H1 (cell line): ENCODE results near the gene IL24. TPM values are rescaled to one million over a fixed set of nuclear protein-coding genes. Genes with fewer than 3 reads are reported as not detected.

Experiments used
- CTCF ChIA-PET: fragments of 300-600 bp; sonication (Branson Sonifier 250); formaldehyde crosslinking; loops from one replicate; lab custom pipeline; 2021; ENCODE audit not compliant: partially characterized antibody; lab: Charles Lee
- POLR2A ChIA-PET: fragments of 300-600 bp; sonication (Branson Sonifier 250); formaldehyde crosslinking; loops from one replicate; lab custom pipeline; 2021; ENCODE audit warnings: inconsistent platforms; ENCODE audit not compliant: partially characterized antibody; lab: Charles Lee
- DNase-seq, 2 experiments: peaks; one replicate each; pipeline versions ENCODE4 v3.0.0 to v3.0.0-alpha.2; 2010 to 2022; ENCODE audit warnings: low spot score in 2 of 2, low read depth in 1 of 2, mixed read lengths in 1 of 2
- FAIRE-seq: peaks from 2 replicates; lab custom pipeline; 2011; peaks lifted over from hg19 to GRCh38; lab: Jason Lieb, UNC
- H2AFZ ChIP-seq: 2 replicates; pipeline ENCODE4 v1.8.1; 2012; ENCODE audit warnings: low read length, inconsistent platforms
- H2AK5ac ChIP-seq: 2 replicates; pipeline ENCODE4 v1.6.1; 2013; ENCODE audit warnings: low read depth, low read length
- H2BK120ac ChIP-seq: replicated peaks from 2 replicates; pipeline ENCODE3; 2013; ENCODE audit warnings: low read depth, low read length, inconsistent platforms
- H2BK12ac ChIP-seq: 2 replicates; pipeline ENCODE4 v1.6.1; 2013; ENCODE audit warnings: low read depth, low read length
- H2BK15ac ChIP-seq: 2 replicates; pipeline ENCODE4 v1.6.1; 2013; ENCODE audit warnings: low read length
- H2BK20ac ChIP-seq: 2 replicates; pipeline ENCODE4 v1.6.1; 2013; ENCODE audit warnings: low read length
- H2BK5ac ChIP-seq: 2 replicates; pipeline ENCODE4 v1.6.1; 2013; ENCODE audit warnings: low read depth, low read length
- H3K14ac ChIP-seq: 2 replicates; pipeline ENCODE4 v1.6.1; 2013; ENCODE audit warnings: inconsistent platforms; ENCODE audit not compliant: insufficient read length
- H3K18ac ChIP-seq: 2 replicates; pipeline ENCODE4 v1.6.1; 2013; ENCODE audit warnings: low read length; ENCODE audit errors: extremely low read depth
- H3K23ac ChIP-seq: 2 replicates; pipeline ENCODE4 v1.6.1; 2013; ENCODE audit warnings: inconsistent platforms; ENCODE audit not compliant: insufficient read length
- H3K23me2 ChIP-seq: 2 replicates; pipeline ENCODE4 v1.6.1; 2013; ENCODE audit warnings: low read depth, low read length
- H3K27ac ChIP-seq: 2 replicates; pipeline ENCODE4 v1.6.1; 2011; ENCODE audit warnings: low read depth, low read length, inconsistent platforms
- H3K27me3 ChIP-seq, 4 experiments: replicated peaks in 1 of 4; 1 replicate in 1 of 4; 2 replicates in 3 of 4; pipeline versions ENCODE4 v1.6.1 to v1.8.1; 2011 to 2013; ENCODE audit warnings: low read length in 3 of 4, mild to moderate bottlenecking in 3 of 4, inconsistent platforms in 2 of 4, mixed read lengths in 2 of 4, moderate library complexity in 1 of 4; ENCODE audit not compliant: control insufficient read depth in 3 of 4, insufficient read depth in 3 of 4; ENCODE audit errors: extremely low read depth in 1 of 4
- H3K36me3 ChIP-seq, 4 experiments: 2 replicates each; pipeline versions ENCODE4 v1.6.1 to v1.8.1; 2011 to 2013; ENCODE audit warnings: mild to moderate bottlenecking in 4 of 4, low read length in 3 of 4, moderate library complexity in 2 of 4, control low read depth in 1 of 4, inconsistent platforms in 1 of 4; ENCODE audit not compliant: insufficient read depth in 4 of 4, control insufficient read depth in 2 of 4
- H3K4ac ChIP-seq: replicated peaks from 2 replicates; pipeline ENCODE3; 2013; ENCODE audit warnings: low read length, low read depth, mixed read lengths, inconsistent platforms; ENCODE audit not compliant: insufficient read length
- H3K4me1 ChIP-seq, 4 experiments: replicated peaks in 1 of 4; 1 replicate in 1 of 4; 2 replicates in 3 of 4; pipeline versions ENCODE4 v1.6.1 to v1.8.1; 2011 to 2013; ENCODE audit warnings: low read length in 3 of 4, inconsistent platforms in 2 of 4, mixed read lengths in 1 of 4; ENCODE audit not compliant: insufficient read depth in 4 of 4, control insufficient read depth in 3 of 4
- H3K4me2 ChIP-seq, 2 experiments: 2 replicates each; pipeline versions ENCODE4 v1.6.1 to v1.8.1; 2011 to 2013; ENCODE audit warnings: low read depth in 2 of 2, low read length in 2 of 2, control low read depth in 1 of 2, inconsistent platforms in 1 of 2, mild to moderate bottlenecking in 1 of 2; ENCODE audit not compliant: insufficient read depth in 1 of 2
- H3K4me3 ChIP-seq, 4 experiments: fragments of 200-600, 300-600 bp in 1 of 4; sonication (generic), shearing (Covaris generic), sonication (Bioruptor Twin) in 1 of 4; 2 replicates each; pipeline versions ENCODE4 v1.5.1 to v1.8.1; 2011 to 2016; ENCODE audit warnings: low read length in 4 of 4, low read depth in 3 of 4, control low read depth in 2 of 4, inconsistent platforms in 2 of 4, mild to moderate bottlenecking in 2 of 4, mixed read lengths in 1 of 4, moderate library complexity in 1 of 4; ENCODE audit not compliant: insufficient read depth in 2 of 4; ENCODE audit errors: extremely low read depth in 1 of 4
- H3K56ac ChIP-seq: replicated peaks from 2 replicates; pipeline ENCODE3; 2013; ENCODE audit warnings: low read depth, mild to moderate bottlenecking, mixed read lengths, low read length, inconsistent platforms; ENCODE audit not compliant: insufficient read length
- H3K79me1 ChIP-seq: 2 replicates; pipeline ENCODE4 v1.6.1; 2013; ENCODE audit warnings: low read depth, low read length, control low read depth
- H3K79me2 ChIP-seq, 2 experiments: 2 replicates each; pipeline versions ENCODE4 v1.6.1 to v1.8.1; 2012 to 2013; ENCODE audit warnings: low read length in 2 of 2, mild to moderate bottlenecking in 2 of 2, inconsistent platforms in 1 of 2; ENCODE audit not compliant: insufficient read depth in 2 of 2, control insufficient read depth in 1 of 2
- H3K9ac ChIP-seq, 4 experiments: replicated peaks in 1 of 4; 1 replicate in 1 of 4; 2 replicates in 3 of 4; pipeline versions ENCODE4 v1.6.1 to v1.8.1; 2011 to 2013; ENCODE audit warnings: low read depth in 3 of 4, low read length in 3 of 4, control low read depth in 2 of 4, mild to moderate bottlenecking in 2 of 4, moderate library complexity in 2 of 4, inconsistent platforms in 1 of 4; ENCODE audit errors: extremely low read depth in 1 of 4
- H3K9me3 ChIP-seq, 2 experiments: 2 replicates each; pipeline versions ENCODE4 v1.6.1 to v1.8.1; 2012 to 2013; ENCODE audit warnings: mild to moderate bottlenecking in 2 of 2, moderate library complexity in 2 of 2, control low read depth in 1 of 2, inconsistent platforms in 1 of 2, low read depth in 1 of 2, low read length in 1 of 2, mixed read lengths in 1 of 2; ENCODE audit not compliant: insufficient read depth in 2 of 2
- H4K20me1 ChIP-seq, 2 experiments: replicated peaks in 1 of 2; 2 replicates each; pipeline versions ENCODE3 to v1.8.1; 2011 to 2013; ENCODE audit warnings: inconsistent platforms in 2 of 2, low read length in 2 of 2, mild to moderate bottlenecking in 1 of 2; ENCODE audit not compliant: insufficient read depth in 2 of 2, control insufficient read depth in 1 of 2
- H4K5ac ChIP-seq: 2 replicates; pipeline ENCODE4 v1.6.1; 2013; ENCODE audit warnings: low read length, low read depth, mixed read lengths, inconsistent platforms; ENCODE audit not compliant: insufficient read length
- H4K8ac ChIP-seq: 2 replicates; pipeline ENCODE4 v1.8.0; 2013; ENCODE audit warnings: mild to moderate bottlenecking, moderate library complexity, low read length, inconsistent platforms; ENCODE audit not compliant: insufficient read depth; ENCODE audit errors: extremely low read depth
- H4K91ac ChIP-seq: replicated peaks from 2 replicates; pipeline ENCODE3; 2013; ENCODE audit warnings: low read length, mixed read lengths, inconsistent platforms; ENCODE audit not compliant: insufficient read length
- HDAC6 ChIP-seq: IDR thresholded peaks from one replicate; pipeline ENCODE4 v1.7.1; 2012; ENCODE audit warnings: low read depth, mild to moderate bottlenecking, inconsistent platforms, low read length, moderate library complexity
- POLR2A ChIP-seq, 2 experiments: IDR thresholded peaks; 1 replicate in 1 of 2; 2 replicates in 1 of 2; pipeline ENCODE4 v1.6.1; 2011; ENCODE audit warnings: low read depth in 2 of 2, low read length in 2 of 2, mild to moderate bottlenecking in 2 of 2; ENCODE audit errors: control extremely low read depth in 1 of 2
- SIRT6 ChIP-seq: IDR thresholded peaks from one replicate; pipeline ENCODE4 v1.7.1; 2012; ENCODE audit warnings: low read length, inconsistent platforms
- TAF1 ChIP-seq: IDR thresholded peaks from 2 replicates; pipeline ENCODE4 v1.6.1; 2011; ENCODE audit warnings: mild to moderate bottlenecking, low read depth, low read length
- WGBS, 2 experiments: shearing (Covaris generic) in 1 of 2; methylation state at CpG; one replicate each; pipeline versions ENCODE4 v1.1.6 to v1.1.7; 2013 to 2015; ENCODE audit warnings: low lambda C conversion rate in 2 of 2, mixed read lengths in 2 of 2, inconsistent platforms in 1 of 2, low coverage in 1 of 2, missing lambda C conversion rate in 1 of 2; ENCODE audit not compliant: insufficient replicate concordance in 2 of 2, insufficient coverage in 1 of 2, insufficient read length in 1 of 2; ENCODE audit errors: extremely low coverage in 1 of 2, missing lambda C conversion rate in 1 of 2; 5-methylcytosine and 5-hydroxymethylcytosine counted together
- polyA plus RNA-seq, 7 experiments: library from polyadenylated mRNA; depleted of rRNA in 3 of 7; stranded (reverse) in 5 of 7; unstranded in 2 of 7; fragments of >200 nt in 5 of 7; fragments of 200-250 nt in 2 of 7; gene quantifications; 1 replicate in 5 of 7; 2 replicates in 1 of 7; 4 replicates in 1 of 7; pipeline versions ENCODE4 v1.2.1 to v1.2.3, GENCODE V29; 2011 to 2013; ENCODE audit warnings: missing spikeins in 2 of 7, mixed read lengths in 2 of 7
- total RNA-seq: library from RNA; stranded (reverse); fragmentation: NEBNext Ultra II Directional; extraction: Animal tissue kit (Norgen Biotek cat#: 25700); gene quantifications from 2 replicates; pipeline ENCODE4 v1.2.1, GENCODE V29; 2021

The IL24 gene
- total and polyA plus RNA-seq, 2 of the 8 experiments (the other 6 are each of a cell fraction or from before 2014, with no cell fraction given) = not detected

DNA sequence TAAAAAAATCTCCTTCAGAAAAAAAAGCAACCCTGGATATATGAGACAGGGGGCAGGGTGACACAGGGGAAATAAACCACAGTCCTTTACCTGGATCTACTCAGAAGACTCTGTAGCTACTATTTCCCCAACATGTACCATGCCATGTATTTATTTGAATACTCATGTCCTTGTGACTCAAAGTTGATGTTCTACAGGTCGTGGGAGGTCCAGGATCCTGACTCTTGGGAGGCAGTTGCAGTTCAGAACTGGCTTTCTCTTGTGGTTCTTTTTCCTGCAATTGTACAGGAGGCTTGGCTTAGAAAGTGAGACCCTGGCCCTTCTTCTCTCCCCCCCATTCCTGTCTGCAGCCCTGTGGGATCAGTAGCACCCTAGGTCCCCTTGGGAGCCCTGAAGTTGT is 5.8 kb upstream of the IL24 start:
- ChIA-PET POLR2A (no interaction called here), CTCF (interaction anchor here (1.0 to 1.5 kb wide), 5 partner anchors 10 to 157 kb away, joined by 3 to 5 read pairs (median 4); no protein-coding TSS in a partner anchor)
- TF ChIP-seq HDAC6 (no peak), POLR2A (IDR thresholded peaks at IDR 0.05; ENCODE audit: control extremely low read depth in 1 of 2, low read depth in 2 of 2, low read length in 2 of 2) (no peak), SIRT6 (no peak), TAF1 (no peak)
- Histone ChIP-seq H4K20me1 (no peaks in the 10 kb centered on the region), H3K23ac (no peak overlapping the region), H3K27ac (no peak overlapping the region), H2BK20ac (no peak overlapping the region), H3K27me3 (no peaks in the 10 kb centered on the region), H3K79me1 (no peaks in the 10 kb centered on the region), H3K9me3 (no peaks in the 10 kb centered on the region), H3K4me3 (no peak overlapping the region), H4K5ac (no peak overlapping the region), H3K4ac (no peak overlapping the region), H3K18ac (no peak overlapping the region), H3K36me3 (no peaks in the 10 kb centered on the region), H3K23me2 (no peaks in the 10 kb centered on the region), H3K4me1 (peaks cover 0 to 3% (median 1%) of the 10 kb centered on the region in 4 experiments; a peak in 3 of 7 replicates), H3K9ac (no peak overlapping the region), H4K91ac (no peak overlapping the region), H2AFZ (no peak overlapping the region), H2BK5ac (no peak overlapping the region), H3K14ac (no peak overlapping the region), H3K4me2 (no peak overlapping the region), H3K56ac (no peak overlapping the region), H3K79me2 (no peaks in the 10 kb centered on the region), H2AK5ac (no peak overlapping the region), H2BK12ac (no peak overlapping the region), H4K8ac (no peak overlapping the region), H2BK15ac (no peak overlapping the region), H2BK120ac (no peak overlapping the region)
- FAIRE-seq (no peak), DNase-seq (peak in 1 of 2 experiments; percentile 29)
- WGBS, 2 experiments = 100% methylated on average over 1 of the region's 1 CpG; no CpG with 5 or more reads in 1 of the 2 experiments
